HepG2 (cell line): Measurements from ENCODE around the gene ISY1. TPM values are rescaled to one million over a fixed set of nuclear protein-coding genes. Genes with fewer than 3 reads are reported as not detected.

Experiments
- ATAC-seq: fragments of 200-7000 bp; cut with Tn5 transposase; 3 replicates; pipeline ENCODE4 v1.9.1; 2020; ENCODE audit warnings: mild to moderate bottlenecking, moderate library complexity
- BruUV-seq: library from RNA; stranded (reverse); fragments of 400-500 nt; replicated peaks from 2 replicates; lab custom pipeline; 2021; lab: Mats Ljungman, UMichigan
- CTCF ChIA-PET: fragments of 300-600 bp; formaldehyde crosslinking; extraction: SDS; loops from one replicate; lab custom pipeline; 2021; ENCODE audit warnings: low total read pairs, inconsistent platforms, low intra/inter-chr PET ratio; lab: Yijun Ruan, JAX
- POLR2A ChIA-PET: fragments of 350-600 bp; sonication (Branson Sonifier 250); formaldehyde crosslinking; loops from one replicate; lab custom pipeline; 2020; ENCODE audit warnings: antibody characterized with exemption, inconsistent platforms; lab: Yijun Ruan, JAX
- DNase-seq: peaks from one replicate; pipeline ENCODE4 v3.0.0-alpha.2; 2015; ENCODE audit warnings: low spot score
- FAIRE-seq: peaks from 3 replicates; lab custom pipeline; 2011; peaks lifted over from hg19 to GRCh38; lab: Jason Lieb, UNC
- H2AFZ ChIP-seq: one replicate; pipeline ENCODE4 v1.6.1; 2011; ENCODE audit warnings: low read length, inconsistent platforms
- H3K27ac ChIP-seq: fragments of 300-600 bp; 3 replicates; pipeline ENCODE4 v1.8.0; 2011; ENCODE audit warnings: mixed run types, mild to moderate bottlenecking, mixed read lengths, low read length, inconsistent platforms; ENCODE audit not compliant: insufficient read depth; ENCODE audit errors: extremely low read length
- H3K27me3 ChIP-seq, 2 experiments: fragments of 200-600 bp in 1 of 2; 2 replicates in 1 of 2; 3 replicates in 1 of 2; pipeline versions ENCODE4 v1.6.0 to v1.8.0; 2011; ENCODE audit warnings: low read length in 2 of 2, mild to moderate bottlenecking in 2 of 2, moderate library complexity in 2 of 2, inconsistent platforms in 1 of 2; ENCODE audit not compliant: insufficient read depth in 2 of 2, control insufficient read depth in 1 of 2
- H3K36me3 ChIP-seq, 2 experiments: fragments of 200-600 bp in 1 of 2; replicated peaks in 1 of 2; 2 replicates in 1 of 2; 3 replicates in 1 of 2; pipeline versions ENCODE4 v1.5.1 to v1.8.0; 2011; ENCODE audit warnings: low read length in 2 of 2, inconsistent platforms in 1 of 2; ENCODE audit not compliant: insufficient read depth in 2 of 2, control insufficient read depth in 1 of 2
- H3K4me1 ChIP-seq: 2 replicates; pipeline ENCODE4 v1.5.1; 2012; ENCODE audit warnings: low read length, inconsistent platforms; ENCODE audit not compliant: insufficient read depth
- H3K4me2 ChIP-seq: 2 replicates; pipeline ENCODE4 v1.6.0; 2011; ENCODE audit warnings: low read depth, low read length, inconsistent platforms
- H3K4me3 ChIP-seq, 3 experiments: fragments of 200-600 bp in 1 of 3; sonication (generic), shearing (Covaris generic) in 1 of 3; replicated peaks in 1 of 3; 2 replicates each; pipeline ENCODE4 v1.5.1; 2011 to 2016; ENCODE audit warnings: low read length in 3 of 3, inconsistent platforms in 2 of 3, low read depth in 2 of 3, mild to moderate bottlenecking in 2 of 3, control low read depth in 1 of 3, mixed read lengths in 1 of 3; ENCODE audit not compliant: insufficient read depth in 1 of 3
- H3K79me2 ChIP-seq: one replicate; pipeline ENCODE4 v1.6.1; 2011; ENCODE audit warnings: low read length, inconsistent platforms; ENCODE audit not compliant: insufficient read depth
- H3K9ac ChIP-seq: 2 replicates; pipeline ENCODE4 v1.6.0; 2011; ENCODE audit warnings: mild to moderate bottlenecking, low read depth, low read length, inconsistent platforms; ENCODE audit not compliant: insufficient read depth
- H3K9me3 ChIP-seq: 2 replicates; pipeline ENCODE4 v1.5.1; 2012; ENCODE audit warnings: mild to moderate bottlenecking, low read length
- H4K20me1 ChIP-seq: 2 replicates; pipeline ENCODE4 v1.6.0; 2011; ENCODE audit warnings: inconsistent platforms, mild to moderate bottlenecking, low read length, moderate library complexity; ENCODE audit not compliant: insufficient read depth
- CHCHD3 ChIP-seq: sonication (generic); formaldehyde crosslinking; IDR thresholded peaks from 2 replicates; pipeline ENCODE4 v1.8.0; 2022; ENCODE audit warnings: mild to moderate bottlenecking, missing genetic modification reagents, moderate library complexity
- FOXK2 ChIP-seq: fragments of 450-650 bp; IDR thresholded peaks from 2 replicates; pipeline ENCODE4 v1.6.1; 2016
- HDAC1 ChIP-seq: sonication (generic); formaldehyde crosslinking; IDR thresholded peaks from 2 replicates; pipeline ENCODE4 v1.5.1; 2020; ENCODE audit warnings: mild to moderate bottlenecking, missing genetic modification reagents
- MBNL3 ChIP-seq: fragments of 250-450 bp; sonication (Bioruptor Pico); conservative IDR thresholded peaks from 2 replicates; pipeline ENCODE4 v1.8.0; 2022; ENCODE audit warnings: mild to moderate bottlenecking, inconsistent platforms
- MIER2 ChIP-seq: IDR thresholded peaks from 2 replicates; pipeline ENCODE4 v1.6.1; 2016; ENCODE audit warnings: missing biosample characterization, missing genetic modification reagents
- PRPF4 ChIP-seq: fragments of 200-400 bp; formaldehyde crosslinking; IDR thresholded peaks from 2 replicates; pipeline ENCODE4 v1.6.1; 2016; ENCODE audit warnings: low read length, low read depth; ENCODE audit not compliant: poor library complexity, severe bottlenecking
- ZBTB7B ChIP-seq: sonication (generic); formaldehyde crosslinking; IDR thresholded peaks from 2 replicates; pipeline ENCODE4 v1.4.0; 2020; ENCODE audit warnings: missing genetic modification reagents
- ZFAT ChIP-seq: sonication (generic); formaldehyde crosslinking; conservative IDR thresholded peaks from 2 replicates; pipeline ENCODE4 v1.8.1; 2023; ENCODE audit warnings: missing genetic modification reagents, inconsistent platforms
- ZFP36L1 ChIP-seq: sonication (generic); formaldehyde crosslinking; IDR thresholded peaks from 2 replicates; pipeline ENCODE4 v1.8.0; 2022; ENCODE audit warnings: mild to moderate bottlenecking, missing genetic modification reagents, moderate library complexity
- ZNF24 ChIP-seq: fragments of 450-650 bp; IDR thresholded peaks from 2 replicates; pipeline ENCODE4 v1.6.1; 2017; ENCODE audit warnings: antibody characterized with exemption, mild to moderate bottlenecking
- ZNF333 ChIP-seq: sonication (generic); formaldehyde crosslinking; IDR thresholded peaks from 2 replicates; pipeline ENCODE4 v1.4.0; 2020; ENCODE audit warnings: mild to moderate bottlenecking, missing genetic modification reagents, borderline replicate concordance
- ZNF616 ChIP-seq: sonication (generic); formaldehyde crosslinking; IDR thresholded peaks from 2 replicates; pipeline ENCODE4 v1.5.0; 2020; ENCODE audit warnings: low read depth, mild to moderate bottlenecking, missing genetic modification reagents
- WGBS: methylation state at CpG from one replicate; pipeline ENCODE4 v1.1.6; 2017; ENCODE audit warnings: low lambda C conversion rate; 5-methylcytosine and 5-hydroxymethylcytosine counted together
- in situ Hi-C: cut with HindIII; loops from 2 replicates; pipeline ENCODE4 v1.10.0; 2017; ENCODE audit warnings: low pct_unique_long_range_greater_than_20kb; ENCODE audit not compliant: extremely low pct_ligation_motif_present
- intact Hi-C: fragments of 100-400 bp; cut with micrococcal nuclease; formaldehyde crosslinking; loops from one replicate; pipeline ENCODE4 v1.10.0; 2022; ENCODE audit not compliant: unreplicated experiment
- polyA plus RNA-seq, 8 experiments: library from polyadenylated mRNA; depleted of rRNA in 3 of 8; stranded (reverse) in 7 of 8; unstranded in 1 of 8; fragments of >200 nt; fragmentation: Illumina TruSeq in 4 of 8; extraction: Trizol in 4 of 8; gene quantifications; 2 replicates each; pipeline versions ENCODE4 v1.2.1 to v1.2.3, GENCODE V29; 2011 to 2016; ENCODE audit warnings: low read depth in 4 of 8, missing spikeins in 1 of 8, mixed read lengths in 1 of 8; ENCODE audit not compliant: insufficient read depth in 1 of 8
- total RNA-seq, 5 experiments: library from RNA; depleted of rRNA; stranded (reverse); fragments of >200 nt; fragmentation: Illumina TruSeq; extraction: Trizol; gene quantifications; 2 replicates each; pipeline ENCODE4 v1.2.3, GENCODE V29; 2016; ENCODE audit warnings: low read depth in 1 of 5
- TF ChIP-seq, protein P1 (sequence below): IDR thresholded peaks from 2 replicates; pipeline ENCODE4 v1.6.1; 2016; ENCODE audit warnings: missing biosample characterization, missing genetic modification reagents, low read depth
- TF ChIP-seq, protein P2 (sequence below): sonication (generic); formaldehyde crosslinking; IDR thresholded peaks from 2 replicates; pipeline ENCODE4 v1.5.0; 2020; ENCODE audit warnings: missing genetic modification reagents
- TF ChIP-seq, protein P3 (sequence below): fragments of 450-650 bp; IDR thresholded peaks from 2 replicates; pipeline ENCODE4 v1.6.1; 2016
- TF ChIP-seq, protein P4 (sequence below): IDR thresholded peaks from 2 replicates; pipeline ENCODE4 v1.6.1; 2018; ENCODE audit warnings: missing genetic modification reagents

The ISY1 gene
- total and polyA plus RNA-seq, 2 of the 13 experiments (the other 11 are each of a cell fraction or from before 2014, with no cell fraction given) = 21.0 to 39.1 TPM

DNA sequence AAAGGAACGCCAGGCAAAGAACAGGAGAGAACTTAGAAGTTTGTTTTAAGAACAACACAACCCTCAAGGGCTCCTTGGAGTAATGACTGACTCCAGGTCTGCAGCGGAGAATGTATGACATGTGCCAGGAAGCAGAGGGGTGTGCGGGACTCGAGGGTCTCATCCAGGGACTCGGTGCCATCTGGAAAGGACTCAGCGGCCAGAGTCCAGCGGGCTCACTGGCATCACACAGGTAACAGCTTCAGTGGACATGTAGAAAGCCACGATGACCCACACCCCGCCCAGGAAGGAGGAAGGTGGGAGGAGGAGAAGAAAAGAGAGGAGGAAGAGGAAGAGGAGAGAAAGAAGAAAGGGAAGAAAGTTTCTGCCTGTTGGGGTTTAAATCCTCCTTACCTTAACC, 78.8 kb downstream of the ISY1 start:
- Histone ChIP-seq H4K20me1 (no peaks in the 10 kb centered on the region), H3K27ac (no peak overlapping the region), H3K4me1 (peaks cover 35% of the 10 kb centered on the region), H3K79me2 (no peaks in the 10 kb centered on the region), H3K9me3 (no peaks in the 10 kb centered on the region), H3K9ac (no peak overlapping the region), H3K4me3 (no peak overlapping the region), H3K27me3 (no peaks in the 10 kb centered on the region; a peak in 1 of 5 replicates), H2AFZ (no peak overlapping the region), H3K4me2 (no peak overlapping the region), H3K36me3 (no peaks in the 10 kb centered on the region)
- TF ChIP-seq ZNF616 (CRISPR knock-in tag) (no peak), ZNF24 (no peak), CHCHD3 (CRISPR knock-in tag) (no peak), ZNF333 (CRISPR knock-in tag) (no peak), ZFP36L1 (CRISPR knock-in tag) (no peak), ZFAT (CRISPR knock-in tag) (no peak), MBNL3 (CRISPR knock-in tag) (no peak), HDAC1 (no peak), MIER2 (CRISPR knock-in tag) (no peak), FOXK2 (no peak), ZBTB7B (CRISPR knock-in tag) (no peak), PRPF4 (no peak)
- TF ChIP-seq, protein P1, sequence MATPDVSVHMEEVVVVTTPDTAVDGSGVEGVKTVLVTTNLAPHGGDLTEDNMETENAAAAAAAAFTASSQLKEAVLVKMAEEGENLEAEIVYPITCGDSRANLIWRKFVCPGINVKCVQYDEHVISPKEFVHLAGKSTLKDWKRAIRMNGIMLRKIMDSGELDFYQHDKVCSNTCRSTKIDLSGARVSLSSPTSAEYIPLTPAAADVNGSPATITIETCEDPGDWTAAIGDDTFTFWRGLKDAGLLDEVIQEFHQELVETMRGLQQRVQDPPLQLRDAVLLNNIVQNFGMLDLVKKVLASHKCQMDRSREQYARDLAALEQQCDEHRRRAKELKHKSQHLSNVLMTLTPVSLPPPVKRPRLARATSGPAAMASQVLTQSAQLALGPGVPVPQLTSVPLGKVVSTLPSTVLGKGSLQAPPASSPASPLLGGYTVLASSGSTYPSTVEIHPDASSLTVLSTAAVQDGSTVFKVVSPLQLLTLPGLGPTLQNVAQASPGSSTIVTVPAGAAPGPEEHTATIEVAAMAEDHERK (CRISPR knock-in tag) = no peak
- TF ChIP-seq, protein P2, sequence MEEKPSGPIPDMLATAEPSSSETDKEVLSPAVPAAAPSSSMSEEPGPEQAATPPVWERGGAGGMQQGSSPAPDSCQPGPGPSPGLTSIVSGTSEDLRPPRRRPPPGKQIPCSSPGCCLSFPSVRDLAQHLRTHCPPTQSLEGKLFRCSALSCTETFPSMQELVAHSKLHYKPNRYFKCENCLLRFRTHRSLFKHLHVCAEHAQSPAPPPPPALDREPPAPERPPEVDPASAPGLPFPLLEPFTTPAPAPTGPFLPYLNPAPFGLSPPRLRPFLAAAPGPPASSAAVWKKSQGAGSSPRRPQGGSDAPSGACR (CRISPR knock-in tag) = no peak
- TF ChIP-seq, protein P3, sequence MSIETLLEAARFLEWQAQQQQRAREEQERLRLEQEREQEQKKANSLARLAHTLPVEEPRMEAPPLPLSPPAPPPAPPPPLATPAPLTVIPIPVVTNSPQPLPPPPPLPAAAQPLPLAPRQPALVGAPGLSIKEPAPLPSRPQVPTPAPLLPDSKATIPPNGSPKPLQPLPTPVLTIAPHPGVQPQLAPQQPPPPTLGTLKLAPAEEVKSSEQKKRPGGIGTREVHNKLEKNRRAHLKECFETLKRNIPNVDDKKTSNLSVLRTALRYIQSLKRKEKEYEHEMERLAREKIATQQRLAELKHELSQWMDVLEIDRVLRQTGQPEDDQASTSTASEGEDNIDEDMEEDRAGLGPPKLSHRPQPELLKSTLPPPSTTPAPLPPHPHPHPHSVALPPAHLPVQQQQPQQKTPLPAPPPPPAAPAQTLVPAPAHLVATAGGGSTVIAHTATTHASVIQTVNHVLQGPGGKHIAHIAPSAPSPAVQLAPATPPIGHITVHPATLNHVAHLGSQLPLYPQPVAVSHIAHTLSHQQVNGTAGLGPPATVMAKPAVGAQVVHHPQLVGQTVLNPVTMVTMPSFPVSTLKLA = no peak
- TF ChIP-seq, protein P4, sequence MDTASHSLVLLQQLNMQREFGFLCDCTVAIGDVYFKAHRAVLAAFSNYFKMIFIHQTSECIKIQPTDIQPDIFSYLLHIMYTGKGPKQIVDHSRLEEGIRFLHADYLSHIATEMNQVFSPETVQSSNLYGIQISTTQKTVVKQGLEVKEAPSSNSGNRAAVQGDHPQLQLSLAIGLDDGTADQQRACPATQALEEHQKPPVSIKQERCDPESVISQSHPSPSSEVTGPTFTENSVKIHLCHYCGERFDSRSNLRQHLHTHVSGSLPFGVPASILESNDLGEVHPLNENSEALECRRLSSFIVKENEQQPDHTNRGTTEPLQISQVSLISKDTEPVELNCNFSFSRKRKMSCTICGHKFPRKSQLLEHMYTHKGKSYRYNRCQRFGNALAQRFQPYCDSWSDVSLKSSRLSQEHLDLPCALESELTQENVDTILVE = no peak
- in situ Hi-C loops = loop anchor here (10.0 kb wide), 1 partner anchor 107 kb away; no protein-coding TSS in a partner anchor
- ATAC-seq (no peak), FAIRE-seq (no peak), DNase-seq (no peak)
- WGBS = 44% methylated on average over 9 of the region's 9 CpGs
- ChIA-PET CTCF (no interaction called here), POLR2A (no interaction called here)
- BruUV-seq = no TSS peak
- intact Hi-C loops = loop anchor here (5.0 kb wide), 1 partner anchor 110 kb away; no protein-coding TSS in a partner anchor
